K562 (cell line): ENCODE measurements around the gene SCMH1. TPM values are rescaled to one million over a fixed set of nuclear protein-coding genes. Genes with fewer than 3 reads are reported as not detected.

ENCODE experiments used
- BCOR ChIP-seq: fragments of 450-650 bp; IDR thresholded peaks from 2 replicates; pipeline ENCODE4 v1.6.1; 2016
- BMI1 ChIP-seq: fragments of 150-350 bp; IDR thresholded peaks from 2 replicates; pipeline ENCODE4 v1.6.1; 2014; ENCODE audit warnings: low read length
- CHCHD3 ChIP-seq: fragments of 250-450 bp; sonication (Bioruptor Pico); IDR thresholded peaks from 2 replicates; pipeline ENCODE4 v2.1.2; 2022; ENCODE audit warnings: mild to moderate bottlenecking
- CLOCK ChIP-seq: fragments of 250-450 bp; sonication (Bioruptor Pico); IDR thresholded peaks from 2 replicates; pipeline ENCODE4 v1.4.0; 2020; ENCODE audit warnings: mild to moderate bottlenecking, moderate library complexity, borderline replicate concordance
- DNMT1 ChIP-seq: fragments of 450-650 bp; IDR thresholded peaks from 2 replicates; pipeline ENCODE4 v1.6.1; 2016; ENCODE audit warnings: antibody characterized with exemption, mild to moderate bottlenecking
- E2F6 ChIP-seq, 2 experiments: IDR thresholded peaks; 2 replicates each; pipeline ENCODE4 v1.6.1; 2011; ENCODE audit warnings: borderline replicate concordance in 1 of 2, control low read depth in 1 of 2, low read depth in 1 of 2, low read length in 1 of 2, mild to moderate bottlenecking in 1 of 2, mixed read lengths in 1 of 2, moderate library complexity in 1 of 2; ENCODE audit not compliant: insufficient read depth in 1 of 2, insufficient read length in 1 of 2, poor library complexity in 1 of 2, severe bottlenecking in 1 of 2; ENCODE audit errors: extremely low read depth in 1 of 2
- ETS1 ChIP-seq: conservative IDR thresholded peaks from 2 replicates; pipeline ENCODE4 v1.6.1; 2011; ENCODE audit warnings: low read depth, mild to moderate bottlenecking, low read length; ENCODE audit not compliant: control insufficient read depth
- HSF4 ChIP-seq: fragments of 250-450 bp; sonication (Bioruptor Pico); IDR thresholded peaks from 2 replicates; pipeline ENCODE4 v2.1.2; 2022; ENCODE audit warnings: mild to moderate bottlenecking, moderate library complexity, borderline replicate concordance
- MAFG ChIP-seq: fragments of 450-650 bp; conservative IDR thresholded peaks from 2 replicates; pipeline ENCODE4 v1.6.1; 2016; ENCODE audit warnings: missing genetic modification characterization, missing compliant biosample characterization
- PATZ1 ChIP-seq: fragments of 250-450 bp; sonication (Bioruptor Pico); IDR thresholded peaks from 2 replicates; pipeline ENCODE4 v1.5.0; 2020; ENCODE audit warnings: mild to moderate bottlenecking, borderline replicate concordance
- PHF21A ChIP-seq: fragments of 450-650 bp; IDR thresholded peaks from 2 replicates; pipeline ENCODE4 v1.6.1; 2017; ENCODE audit warnings: low read depth, borderline replicate concordance
- RAD51 ChIP-seq: fragments of 450-650 bp; IDR thresholded peaks from 2 replicates; pipeline ENCODE4 v1.7.1; 2016; ENCODE audit warnings: low read depth, mild to moderate bottlenecking, borderline replicate concordance
- STAG1 ChIP-seq: sonication (generic); formaldehyde crosslinking; IDR thresholded peaks from 2 replicates; pipeline ENCODE4 v1.5.0; 2020; ENCODE audit warnings: missing genetic modification reagents, borderline replicate concordance
- THAP12 ChIP-seq: fragments of 250-450 bp; sonication (Bioruptor Pico); IDR thresholded peaks from 2 replicates; pipeline ENCODE4 v1.9.0; 2021; ENCODE audit warnings: mild to moderate bottlenecking, inconsistent platforms
- ZC3H8 ChIP-seq: fragments of 450-650 bp; IDR thresholded peaks from 2 replicates; pipeline ENCODE4 v1.6.1; 2017
- ZNF282 ChIP-seq: sonication (generic); formaldehyde crosslinking; IDR thresholded peaks from 2 replicates; pipeline ENCODE4 v1.8.1; 2023; ENCODE audit warnings: missing genetic modification reagents
- polyA plus RNA-seq, 8 experiments: library from polyadenylated mRNA; depleted of rRNA in 4 of 8; stranded (reverse) in 5 of 8; unstranded in 3 of 8; fragments of >200 nt; fragmentation: Nextera tagmentation in 2 of 8; fragmentation: Illumina TruSeq in 1 of 8; extraction: Ambion mirVana in 2 of 8; extraction: Trizol in 1 of 8; gene quantifications; 2 replicates each; pipeline versions ENCODE4 v1.2.1 to v1.2.3, GENCODE V29; 2011 to 2014; ENCODE audit warnings: inconsistent platforms in 1 of 8, missing spikeins in 1 of 8
- total RNA-seq, 7 experiments: library from RNA; depleted of rRNA in 6 of 7; stranded (reverse); fragments of >200 nt in 6 of 7; fragmentation: Illumina TruSeq in 2 of 7; extraction: Trizol in 2 of 7; gene quantifications; 2 replicates each; pipeline versions ENCODE4 v1.2.1 to v1.2.3, GENCODE V29; 2011 to 2021; ENCODE audit warnings: low replicate concordance in 1 of 7

Gene SCMH1
- total and polyA plus RNA-seq, 9 of the 15 experiments (the other 6 are each of a cell fraction or from before 2014, with no cell fraction given), result 8.5 to 37.0 (median 26.8) TPM

GRCh38 chr1:40979241-40980067 is 262.7 kb downstream of the SCMH1 start, which contains the start of gene CTPS1 (continued):
- TF ChIP-seq THAP12 (CRISPR knock-in tag) (no peak), CLOCK (CRISPR knock-in tag) (no peak), E2F6 (IDR thresholded peaks at IDR 0.05; ENCODE audit: borderline replicate concordance in 1 of 2, extremely low read depth in 1 of 2, insufficient read depth in 1 of 2, insufficient read length in 1 of 2, low read depth in 1 of 2, low read length in 1 of 2, poor library complexity in 1 of 2, severe bottlenecking in 1 of 2) (peak; percentile 98 to 100), ZNF282 (peak; percentile 64; the same call in 1 of the 2 replicates), ZC3H8 (no peak), DNMT1 (no peak), BMI1 (no peak), PATZ1 (CRISPR knock-in tag) (no peak), BCOR (peak; percentile 67), PHF21A (no peak), STAG1 (CRISPR knock-in tag) (no peak), MAFG (tag) (no peak), RAD51 (no peak), ETS1 (no peak), CHCHD3 (no peak), HSF4 (CRISPR knock-in tag) (no peak)
